DND-41 (cell line): ENCODE measurements around the gene PPP3CA.

ENCODE experiments used
- CTCF ChIP-seq: IDR thresholded peaks from 2 replicates; pipeline ENCODE4 v1.5.1; 2012; ENCODE audit warnings: borderline replicate concordance, low read length, moderate library complexity, mild to moderate bottlenecking; ENCODE audit not compliant: poor library complexity, severe bottlenecking; ENCODE audit errors: extremely low read depth
- EZH2 ChIP-seq: IDR thresholded peaks from 3 replicates; pipeline ENCODE4 v1.6.1; 2012; ENCODE audit warnings: borderline replicate concordance, low read depth, mild to moderate bottlenecking, moderate library complexity, low read length, inconsistent platforms; ENCODE audit not compliant: severe bottlenecking

- TF ChIP-seq CTCF (no peak), EZH2 (no peak)
Observed at GRCh38 chr4:101101072-101101471, 246.3 kb downstream of the PPP3CA start.
